Eye (tissue), 1 donor: ENCODE results near the gene ANKS1A.
"Not testable (repeated sequence)": the region's sequence is repeated elsewhere in the genome, so short reads cannot be mapped to it uniquely, and the experiment has no call there.

Source experiments
- DNase-seq: peaks from one replicate; pipeline ENCODE4 v3.0.0-alpha.2; 2015

Gene ANKS1A

GRCh38 chr6:35087361-35088280 is 198.6 kb downstream of the ANKS1A start:
- DNase-seq = no peak

GRCh38 chr6:35088281-35089215 is 199.5 kb downstream of the ANKS1A start:
- no peak for DNase-seq

- DNase-seq = no peak
Measured at GRCh38 chr6:35089216-35089934, 200.3 kb downstream of the ANKS1A start.

GRCh38 chr6:35089935-35090505 is 201.0 kb downstream of the ANKS1A start:
- peak; percentile 43 for DNase-seq

GRCh38 chr6:35090734-35091133 is 201.7 kb downstream of the ANKS1A start:
- peak; percentile 21 for DNase-seq

GRCh38 chr6:35091346-35092083 is 202.5 kb downstream of the ANKS1A start:
- no peak for DNase-seq

GRCh38 chr6:35092362-35093117 is 203.5 kb downstream of the ANKS1A start:
- peak; percentile 35 for DNase-seq

GRCh38 chr6:35093118-35093445 is 204.0 kb downstream of the ANKS1A start:
- DNase-seq = no peak

- no peak for DNase-seq
Measured at GRCh38 chr6:35093783-35094182, 204.7 kb downstream of the ANKS1A start.

GRCh38 chr6:35094183-35094582 is 205.1 kb downstream of the ANKS1A start:
- DNase-seq = no peak

- peak; percentile 51 for DNase-seq
Measured at GRCh38 chr6:35096129-35096862, 207.2 kb downstream of the ANKS1A start.

GRCh38 chr6:35099116-35099515 is 210.1 kb downstream of the ANKS1A start:
- DNase-seq = no peak

GRCh38 chr6:35105078-35105477 is 216.0 kb downstream of the ANKS1A start:
- no peak for DNase-seq

- not testable (repeated sequence) for DNase-seq
Measured at GRCh38 chr6:35106061-35106460, 217.0 kb downstream of the ANKS1A start.

GRCh38 chr6:35107208-35107607 is 218.2 kb downstream of the ANKS1A start:
- not testable (repeated sequence) for DNase-seq

- DNase-seq = not testable (repeated sequence)
Measured at GRCh38 chr6:35107761-35108160, 218.7 kb downstream of the ANKS1A start.

- DNase-seq = no peak
Measured at GRCh38 chr6:35108309-35108885, 219.3 kb downstream of the ANKS1A start.

GRCh38 chr6:35120746-35121145 is 231.7 kb downstream of the ANKS1A start:
- no peak for DNase-seq

- no peak for DNase-seq
Measured at GRCh38 chr6:35124356-35124755, 235.3 kb downstream of the ANKS1A start.

- no peak for DNase-seq
Measured at GRCh38 chr6:35128042-35128441, 239.0 kb downstream of the ANKS1A start.
